ENCODE results near the gene IFIT2.

- no peak for TF ChIP-seq CTCF (conservative IDR thresholded peaks at IDR 0.05; ENCODE audit: low read depth in 2 of 2)
- no peak for TF ChIP-seq POLR2AphosphoS5 (IDR thresholded peaks at IDR 0.05; ENCODE audit: low read depth)
Measured at GRCh38 chr10:89335226-89335625, 33.4 kb downstream of the IFIT2 start.

Measured in GM23338 (cell line).